NCI-H146 treated with DMSO at 0.1 percent for 48 hours (cell line): Measurements from ENCODE around the gene TTC12.

Source experiments
- DNase-seq: peaks from one replicate; lab custom pipeline; 2025; ENCODE audit not compliant: unreplicated experiment; lab: John Stamatoyannopoulos, UW

Gene TTC12

GRCh38 chr11:113314389-113315301 is at the start of gene TTC12:
TSS of gene TTC12 (plus strand) at chr11:113314583. CDS start at chr11:113316258, 1,675 bp downstream.
- DNase-seq = peak; percentile 83

GRCh38 chr11:113265362-113265761 is 49.0 kb upstream of the TTC12 start:
- no peak for DNase-seq

DNA sequence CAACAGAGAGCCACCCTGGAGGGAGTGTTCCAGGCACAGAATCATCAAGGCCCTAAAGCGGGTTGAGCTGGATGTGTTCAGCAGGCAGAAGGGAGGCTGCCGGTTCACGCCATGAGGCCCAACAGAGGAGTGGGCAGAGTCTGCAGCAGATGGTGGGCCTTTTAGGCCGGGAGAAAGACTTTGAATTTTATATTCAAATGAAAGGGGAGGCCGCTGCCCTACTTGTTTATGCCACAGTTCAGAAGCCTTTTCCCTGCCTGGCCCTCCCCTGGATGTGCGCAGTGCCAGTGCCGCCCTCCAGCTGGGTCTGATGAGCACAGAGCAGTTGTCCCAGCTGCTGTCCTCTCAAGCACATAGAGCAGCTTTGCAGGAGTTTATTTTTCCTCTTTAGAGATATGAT is 46.9 kb upstream of the TTC12 start:
- DNase-seq = no peak

DNA sequence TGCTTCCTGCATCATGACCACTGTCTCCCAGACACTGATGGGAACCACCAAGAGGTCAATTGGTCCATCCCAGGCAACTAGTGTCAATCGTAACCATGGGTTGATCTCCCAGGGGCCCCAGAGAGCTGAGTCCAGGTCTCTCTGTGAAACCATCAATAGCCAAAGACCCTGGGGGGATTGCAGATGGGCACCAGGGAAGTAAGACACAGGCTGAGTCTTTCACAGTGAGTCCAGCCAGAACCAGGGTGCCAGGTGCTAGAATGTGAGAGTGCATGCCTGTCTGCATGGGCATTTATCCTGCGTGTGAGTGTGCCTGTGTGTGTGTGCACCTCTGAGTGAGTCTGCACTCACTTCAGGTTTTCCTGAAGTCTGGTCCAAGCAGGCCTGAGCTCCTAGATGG is 45.3 kb upstream of the TTC12 start:
- DNase-seq = no peak

- no peak for DNase-seq
Observed at GRCh38 chr11:113269636-113270035, 44.7 kb upstream of the TTC12 start.

GRCh38 chr11:113270080-113270479 is 44.3 kb upstream of the TTC12 start:
- no peak for DNase-seq

GRCh38 chr11:113271551-113272245 is 42.7 kb upstream of the TTC12 start:
- no peak for DNase-seq

- no peak for DNase-seq
Observed at GRCh38 chr11:113272281-113272680, 42.1 kb upstream of the TTC12 start.

DNA sequence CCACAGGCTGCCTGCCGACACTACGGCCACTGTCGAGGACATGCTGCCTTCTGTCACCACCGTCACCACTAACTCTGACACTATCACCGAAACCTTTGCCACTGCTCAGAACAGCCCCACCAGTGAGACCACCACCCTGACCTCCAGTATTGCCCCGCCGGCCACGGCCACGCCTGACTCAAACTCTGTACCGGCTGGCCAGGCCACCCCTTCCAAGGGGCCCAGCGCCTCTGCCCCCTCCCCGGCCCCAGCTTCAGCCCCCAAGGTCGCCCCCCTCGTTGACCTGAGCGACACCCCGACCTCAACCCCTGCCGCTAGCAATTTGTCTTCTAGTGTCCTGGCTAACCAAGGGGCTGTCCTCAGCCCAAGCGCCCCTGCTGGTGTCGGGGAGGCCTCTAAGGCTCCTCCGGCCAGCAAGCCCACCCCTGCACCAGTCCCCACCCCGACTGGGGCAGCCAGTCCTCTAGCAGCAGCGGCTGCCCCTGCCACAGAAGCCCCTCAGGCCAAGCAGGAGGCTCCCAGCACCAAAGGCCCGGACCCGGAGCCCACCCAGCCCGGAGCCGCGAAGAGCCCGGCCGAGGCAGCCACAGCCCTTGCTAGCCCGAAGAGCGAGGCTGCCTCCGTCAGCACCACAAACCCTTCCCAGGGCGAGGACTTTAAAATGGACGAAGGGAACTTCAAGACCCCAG is 41.3 kb upstream of the TTC12 start:
- DNase-seq = no peak

DNA sequence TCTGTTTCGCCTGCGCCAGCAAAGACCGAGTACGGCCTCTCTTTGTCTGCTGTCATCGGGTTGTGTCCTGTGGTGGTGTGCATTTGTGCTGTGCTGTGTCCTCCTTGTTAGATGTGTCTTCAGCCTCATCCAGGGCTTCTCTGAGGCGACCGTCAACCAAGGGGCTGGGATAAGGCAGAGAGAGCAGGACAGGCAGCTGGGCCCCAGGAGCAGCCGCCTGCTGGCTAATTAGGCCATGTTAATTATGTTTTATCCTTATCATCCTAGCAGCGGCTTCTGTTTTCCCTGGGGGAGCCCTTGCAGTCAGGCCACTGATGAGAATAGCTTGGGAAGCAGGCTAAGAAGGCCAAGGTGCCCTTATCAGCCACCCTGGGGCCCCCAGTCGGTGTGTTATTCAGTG is 40.7 kb upstream of the TTC12 start:
- DNase-seq = peak; percentile 48

DNA sequence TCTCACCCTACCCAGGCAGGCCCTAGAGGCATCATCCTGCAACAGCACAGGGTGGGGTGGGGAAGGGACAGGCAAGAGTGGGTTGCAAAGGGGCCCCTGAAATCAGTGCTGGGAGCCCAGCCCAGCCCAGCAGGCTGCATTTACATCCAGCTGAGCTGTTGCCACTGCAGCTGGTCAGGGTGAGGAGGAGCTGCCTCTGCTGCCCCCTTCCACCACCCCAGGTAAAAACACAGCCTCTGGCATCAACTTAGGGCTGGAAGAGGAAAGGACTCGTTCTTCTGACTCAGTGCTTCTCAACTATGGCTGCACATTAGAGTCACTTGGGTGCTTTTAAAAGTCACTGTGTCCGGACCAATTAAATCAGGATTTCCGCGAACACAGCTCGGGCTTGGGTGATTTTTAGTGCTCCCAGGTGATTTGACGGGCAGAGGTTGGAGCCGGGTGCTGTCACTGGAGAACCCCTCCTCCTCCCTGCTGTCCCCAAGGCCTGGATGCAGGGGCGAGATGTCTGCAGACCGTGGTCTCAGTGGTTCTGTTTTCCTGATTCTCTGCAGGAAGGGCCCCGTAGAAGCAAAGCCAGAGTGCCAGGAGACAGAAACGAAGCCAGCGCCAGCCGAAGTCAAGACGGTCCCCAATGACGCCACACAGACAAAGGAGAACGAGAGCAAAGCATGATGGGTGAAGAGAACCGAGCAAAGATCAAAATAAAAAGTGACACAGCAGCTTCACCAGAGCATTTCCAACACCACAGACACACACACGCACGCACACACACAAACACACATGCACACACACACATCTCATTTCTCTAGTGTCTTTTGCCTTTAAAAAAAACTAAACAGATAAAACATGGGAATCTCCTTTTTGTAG is 39.4 kb upstream of the TTC12 start:
- peak; percentile 3 for DNase-seq

- DNase-seq = no peak
Observed at GRCh38 chr11:113275602-113276001, 38.8 kb upstream of the TTC12 start.

DNA sequence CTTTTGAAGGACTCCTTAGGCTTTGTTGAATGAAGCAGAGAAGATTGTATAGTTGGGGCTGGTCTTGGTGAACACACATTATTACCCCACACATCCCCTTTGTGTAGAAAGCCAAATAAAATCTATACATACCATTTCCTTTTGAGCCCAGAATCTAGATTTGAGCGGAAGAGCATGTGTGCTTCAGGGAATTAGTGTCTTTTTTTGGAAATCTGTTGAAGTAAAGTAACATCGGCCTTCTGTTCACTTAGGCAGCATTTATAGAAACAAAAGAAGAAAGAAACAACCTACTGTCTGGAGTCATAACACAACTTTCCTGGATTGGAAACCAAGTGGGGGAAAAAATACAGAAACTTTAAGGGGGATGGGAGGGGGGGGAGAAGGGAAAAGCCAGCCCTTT is 37.9 kb upstream of the TTC12 start:
- no peak for DNase-seq

DNA sequence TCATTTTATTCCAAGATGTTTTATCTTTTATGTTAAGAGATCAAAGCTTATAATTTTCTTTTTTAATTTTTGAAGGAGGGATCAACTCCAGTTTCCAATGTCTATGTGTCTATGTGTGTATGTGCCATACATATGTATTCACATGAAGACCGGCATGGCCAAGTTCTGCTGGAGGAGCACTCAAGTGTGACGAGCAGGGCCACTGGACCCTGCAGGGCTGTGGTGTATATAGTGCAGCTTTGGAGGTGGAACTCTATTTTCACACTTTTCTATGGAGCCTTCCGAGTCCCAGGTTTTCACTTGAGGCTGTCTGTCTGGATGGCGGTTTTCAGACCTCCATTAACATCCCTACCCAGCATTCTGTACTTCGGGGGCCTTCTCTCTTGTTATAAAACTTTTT is 36.5 kb upstream of the TTC12 start:
- no peak for DNase-seq

DNA sequence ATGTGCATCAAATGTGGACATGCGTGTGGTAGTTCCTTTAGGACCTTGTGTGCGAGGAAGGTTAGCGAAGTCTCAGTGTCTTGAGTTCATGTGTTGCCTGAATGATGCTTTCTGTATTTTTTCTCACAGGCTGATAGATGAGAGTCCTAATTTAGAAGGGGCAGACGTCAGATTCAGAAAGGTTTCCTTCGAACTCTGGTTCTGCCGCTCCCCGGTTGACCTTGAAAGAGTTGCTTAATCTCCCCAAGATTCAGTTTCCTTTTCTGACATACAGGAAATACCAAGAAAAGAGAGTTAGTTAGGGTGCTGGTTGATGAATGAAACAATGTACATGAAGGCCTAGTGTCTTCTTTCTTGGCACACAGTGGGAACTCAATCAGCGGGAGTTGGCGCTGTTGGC is 35.9 kb upstream of the TTC12 start:
- no peak for DNase-seq

- DNase-seq = no peak
Observed at GRCh38 chr11:113278925-113279324, 35.5 kb upstream of the TTC12 start.

GRCh38 chr11:113279591-113279990 is 34.8 kb upstream of the TTC12 start:
- DNase-seq = no peak

DNA sequence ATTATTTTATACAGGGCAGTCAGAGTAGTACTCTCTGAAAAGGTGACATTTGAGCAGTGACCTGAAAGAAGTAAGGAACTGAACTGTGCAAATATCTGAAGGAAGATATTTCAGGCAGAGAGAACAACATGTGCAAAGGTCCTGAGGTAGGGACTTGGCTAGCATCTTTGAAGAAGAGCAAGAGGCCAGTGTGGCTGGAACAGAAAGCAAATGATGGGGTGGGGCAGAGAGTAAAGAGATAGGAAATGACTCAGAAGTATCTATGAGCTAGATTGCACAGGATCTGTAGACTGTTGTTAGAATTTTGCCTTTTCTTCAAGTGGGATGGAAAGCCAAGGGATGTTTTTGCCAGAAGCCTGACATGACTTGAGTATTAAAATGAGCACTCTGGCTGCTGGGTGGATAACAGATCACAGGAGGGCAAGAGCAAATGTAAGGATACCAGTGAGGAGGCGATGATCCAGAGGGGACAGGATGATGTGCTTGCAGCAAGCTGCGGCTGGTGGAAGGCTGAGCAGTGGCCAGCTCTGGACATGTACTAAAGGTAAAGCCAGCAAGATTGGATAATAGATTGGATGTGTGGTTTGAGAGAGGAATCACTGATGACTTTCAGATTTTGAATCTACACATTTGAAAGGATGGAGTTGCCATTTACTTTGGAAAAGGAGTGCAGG is 33.2 kb upstream of the TTC12 start:
- no peak for DNase-seq

- DNase-seq = no peak
Observed at GRCh38 chr11:113282898-113283437, 31.4 kb upstream of the TTC12 start.

GRCh38 chr11:113283881-113284280 is 30.5 kb upstream of the TTC12 start:
- no peak for DNase-seq
